Endodermal cell (in vitro differentiated cells): Measurements from ENCODE around the gene RASAL2. TPM values are rescaled to one million over a fixed set of nuclear protein-coding genes. Genes with fewer than 3 reads are reported as not detected.

Experiments used
- DNase-seq: peaks from one replicate; pipeline ENCODE4 v3.0.0-alpha.2; 2017
- H3K27ac ChIP-seq: 2 replicates; pipeline ENCODE4 v1.5.1; 2013; ENCODE audit warnings: mild to moderate bottlenecking, low read depth, low read length, moderate library complexity
- H3K27me3 ChIP-seq: 2 replicates; pipeline ENCODE4 v1.6.1; 2013; ENCODE audit warnings: mild to moderate bottlenecking, low read length, moderate library complexity; ENCODE audit not compliant: insufficient read depth, control insufficient read depth, poor library complexity, severe bottlenecking
- H3K36me3 ChIP-seq: 2 replicates; pipeline ENCODE4 v1.7.0; 2013; ENCODE audit warnings: mild to moderate bottlenecking, low read length, moderate library complexity; ENCODE audit not compliant: control insufficient read depth, insufficient read depth
- H3K4me1 ChIP-seq: one replicate; pipeline ENCODE4 v1.7.0; 2013; ENCODE audit warnings: low read length; ENCODE audit not compliant: control insufficient read depth, insufficient read depth
- H3K4me3 ChIP-seq: 2 replicates; pipeline ENCODE4 v1.5.1; 2013; ENCODE audit warnings: mild to moderate bottlenecking, low read length, moderate library complexity
- H3K9ac ChIP-seq: 2 replicates; pipeline ENCODE4 v1.6.1; 2013; ENCODE audit warnings: mild to moderate bottlenecking, low read length, moderate library complexity; ENCODE audit not compliant: poor library complexity, severe bottlenecking; ENCODE audit errors: extremely low read depth
- H3K9me3 ChIP-seq: 2 replicates; pipeline ENCODE4 v1.6.1; 2013; ENCODE audit warnings: mild to moderate bottlenecking, low read length, moderate library complexity; ENCODE audit not compliant: control insufficient read depth
- H3K27ac Mint-ChIP-seq: 2 replicates; pipeline ENCODE4 v1.8.0; 2020; ENCODE audit warnings: mixed read lengths
- H3K27me3 Mint-ChIP-seq: 2 replicates; pipeline ENCODE4 v1.8.0; 2021; ENCODE audit warnings: mild to moderate bottlenecking, mixed read lengths; ENCODE audit not compliant: insufficient read depth
- H3K36me3 Mint-ChIP-seq: 2 replicates; pipeline ENCODE4 v1.8.0; 2020; ENCODE audit warnings: low read depth, mixed read lengths
- H3K4me1 Mint-ChIP-seq: 2 replicates; pipeline ENCODE4 v1.8.0; 2020; ENCODE audit warnings: mixed read lengths
- H3K4me3 Mint-ChIP-seq: 2 replicates; pipeline ENCODE4 v1.8.0; 2020; ENCODE audit warnings: mild to moderate bottlenecking, moderate library complexity, mixed read lengths
- H3K9me3 Mint-ChIP-seq: 2 replicates; pipeline ENCODE4 v1.8.0; 2020; ENCODE audit warnings: mild to moderate bottlenecking, mixed read lengths
- CTCF ChIP-seq: fragments of 200-600 bp; sonication (generic); conservative IDR thresholded peaks from 2 replicates; pipeline ENCODE4 v1.5.0; 2021; ENCODE audit warnings: antibody characterized with exemption, mild to moderate bottlenecking
- WGBS, 2 experiments: methylation state at CpG; one replicate each; pipeline versions ENCODE4 v1.1.5 to v1.1.7; 2013; ENCODE audit warnings: missing lambda C conversion rate in 2 of 2, mixed read lengths in 1 of 2; ENCODE audit not compliant: insufficient coverage in 1 of 2, insufficient read length in 1 of 2; 5-methylcytosine and 5-hydroxymethylcytosine counted together
- total RNA-seq, 2 donors: library from RNA; stranded (reverse); fragmentation: NEBNext Ultra II Directional in 1 of 2; extraction: Animal tissue kit (Norgen Biotek cat#: 25700) in 1 of 2; gene quantifications; 2 replicates in 1 of 2; 3 replicates in 1 of 2; pipeline ENCODE4 v1.2.1, GENCODE V29; 2021

RASAL2 gene
- total RNA-seq, 2 donors from 2014 or later, result 21.8 to 22.1 TPM

GRCh38 chr1:178520803-178521202, 426.9 kb downstream of the RASAL2 start:
- Histone ChIP-seq H3K9ac (no peak overlapping the region), H3K4me3 (no peak overlapping the region), H3K27me3 (peaks cover 9% of the 10 kb centered on the region), H3K36me3 (no peaks in the 10 kb centered on the region), H3K9me3 (no peaks in the 10 kb centered on the region), H3K27ac (no peak overlapping the region), H3K4me1 (no peaks in the 10 kb centered on the region)
- no peak for TF ChIP-seq CTCF
- no peaks in the 10 kb centered on the region for H3K27me3 Mint-ChIP-seq
- no peak overlapping the region for H3K4me3 Mint-ChIP-seq
- H3K36me3 Mint-ChIP-seq, result no peaks in the 10 kb centered on the region
- 92 to 95% methylated on average over 11 of the region's 11 CpGs for WGBS, 2 experiments
- H3K27ac Mint-ChIP-seq, result no peak overlapping the region
- no peaks in the 10 kb centered on the region for H3K9me3 Mint-ChIP-seq
- peak; percentile 31 for DNase-seq
- H3K4me1 Mint-ChIP-seq, result peaks cover 4% of the 10 kb centered on the region

GRCh38 chr1:178521241-178521640, 427.3 kb downstream of the RASAL2 start:
- Histone ChIP-seq H3K27ac (no peak overlapping the region), H3K27me3 (peaks cover 4% of the 10 kb centered on the region), H3K36me3 (no peaks in the 10 kb centered on the region), H3K4me3 (no peak overlapping the region), H3K9ac (no peak overlapping the region), H3K9me3 (no peaks in the 10 kb centered on the region), H3K4me1 (no peaks in the 10 kb centered on the region)
- Mint-ChIP-seq H3K27me3 (no peaks in the 10 kb centered on the region), H3K27ac (no peak overlapping the region), H3K36me3 (no peaks in the 10 kb centered on the region), H3K9me3 (no peaks in the 10 kb centered on the region), H3K4me1 (peaks cover 4% of the 10 kb centered on the region), H3K4me3 (no peak overlapping the region)
- DNase-seq, result no peak
- no peak for TF ChIP-seq CTCF
- 88 to 100% methylated on average over 3 to 4 of the region's 4 CpGs for WGBS, 2 experiments

GRCh38 chr1:178527117-178527516, 433.2 kb downstream of the RASAL2 start:
- Mint-ChIP-seq H3K9me3 (no peaks in the 10 kb centered on the region), H3K27me3 (no peaks in the 10 kb centered on the region), H3K4me1 (no peaks in the 10 kb centered on the region), H3K27ac (no peak overlapping the region), H3K36me3 (no peaks in the 10 kb centered on the region), H3K4me3 (no peak overlapping the region)
- TF ChIP-seq CTCF, result no peak
- Histone ChIP-seq H3K27ac (no peak overlapping the region), H3K9me3 (no peaks in the 10 kb centered on the region), H3K4me1 (no peaks in the 10 kb centered on the region), H3K4me3 (no peak overlapping the region), H3K9ac (no peak overlapping the region), H3K27me3 (no peaks in the 10 kb centered on the region), H3K36me3 (no peaks in the 10 kb centered on the region)
- whole genome bisulfite sequencing, 2 experiments, result 88 to 94% methylated on average over 3 to 4 of the region's 4 CpGs
- DNase-seq, result peak; percentile 20
